Astrocyte (in vitro differentiated cells and primary cell): Measurements from ENCODE around the gene GLRX. TPM values are rescaled to one million over a fixed set of nuclear protein-coding genes. Genes with fewer than 3 reads are reported as not detected.
"Not testable (repeated sequence)": the region's sequence is repeated elsewhere in the genome, so short reads cannot be mapped to it uniquely, and the experiment has no call there.

Experiments
- DNase-seq: peaks from one replicate; pipeline ENCODE4 v3.0.0-alpha.2; 2010; ENCODE audit warnings: low read depth
- FAIRE-seq: peaks from 2 replicates; lab custom pipeline; 2011; peaks lifted over from hg19 to GRCh38; lab: Jason Lieb, UNC
- H2AFZ ChIP-seq: 2 replicates; pipeline ENCODE4 v1.6.0; 2012; ENCODE audit warnings: low read depth, low read length, inconsistent platforms
- H3K27ac ChIP-seq: 2 replicates; pipeline ENCODE4 v1.5.1; 2011; ENCODE audit warnings: low read depth, low read length, inconsistent platforms
- H3K27me3 ChIP-seq: 2 replicates; pipeline ENCODE4 v1.6.0; 2011; ENCODE audit warnings: low read length, inconsistent platforms; ENCODE audit not compliant: insufficient read depth
- H3K36me3 ChIP-seq: 2 replicates; pipeline ENCODE4 v1.5.1; 2011; ENCODE audit warnings: low read length, inconsistent platforms; ENCODE audit not compliant: insufficient read depth
- H3K4me1 ChIP-seq: 2 replicates; pipeline ENCODE4 v1.5.1; 2011; ENCODE audit warnings: low read length, inconsistent platforms; ENCODE audit not compliant: insufficient read depth
- H3K4me2 ChIP-seq: 2 replicates; pipeline ENCODE4 v1.6.0; 2012; ENCODE audit warnings: low read length, inconsistent platforms
- H3K4me3 ChIP-seq: 2 replicates; pipeline ENCODE4 v1.5.1; 2011; ENCODE audit warnings: low read depth, mild to moderate bottlenecking, low read length, inconsistent platforms; ENCODE audit not compliant: insufficient read depth
- H3K79me2 ChIP-seq: 2 replicates; pipeline ENCODE4 v1.6.0; 2012; ENCODE audit warnings: mild to moderate bottlenecking, low read length, inconsistent platforms; ENCODE audit not compliant: insufficient read depth
- H3K9ac ChIP-seq: 2 replicates; pipeline ENCODE4 v1.6.0; 2012; ENCODE audit warnings: mild to moderate bottlenecking, low read length, inconsistent platforms
- H3K9me3 ChIP-seq: 2 replicates; pipeline ENCODE4 v1.5.1; 2012; ENCODE audit warnings: low read depth, mild to moderate bottlenecking, low read length, inconsistent platforms; ENCODE audit not compliant: insufficient read depth
- H4K20me1 ChIP-seq: 2 replicates; pipeline ENCODE4 v1.6.0; 2012; ENCODE audit warnings: low read length, inconsistent platforms; ENCODE audit not compliant: insufficient read depth
- H3K27ac Mint-ChIP-seq: one replicate; pipeline ENCODE4 v1.8.0; 2021; ENCODE audit warnings: mild to moderate bottlenecking, mixed read lengths; ENCODE audit not compliant: unreplicated experiment
- H3K27me3 Mint-ChIP-seq: one replicate; pipeline ENCODE4 v1.8.0; 2021; ENCODE audit warnings: low read depth, mixed read lengths; ENCODE audit not compliant: unreplicated experiment
- H3K36me3 Mint-ChIP-seq: one replicate; pipeline ENCODE4 v1.8.0; 2021; ENCODE audit warnings: low read depth, mixed read lengths; ENCODE audit not compliant: unreplicated experiment
- H3K4me1 Mint-ChIP-seq: one replicate; pipeline ENCODE4 v1.8.0; 2021; ENCODE audit warnings: low read depth, mixed read lengths; ENCODE audit not compliant: unreplicated experiment
- H3K4me3 Mint-ChIP-seq: one replicate; pipeline ENCODE4 v1.8.0; 2021; ENCODE audit warnings: mild to moderate bottlenecking, moderate library complexity, mixed read lengths; ENCODE audit not compliant: unreplicated experiment
- H3K9me3 Mint-ChIP-seq: one replicate; pipeline ENCODE4 v1.8.0; 2021; ENCODE audit warnings: mild to moderate bottlenecking, mixed read lengths; ENCODE audit not compliant: unreplicated experiment
- EZH2 ChIP-seq: IDR thresholded peaks from 2 replicates; pipeline ENCODE4 v1.6.1; 2012; ENCODE audit warnings: mild to moderate bottlenecking, low read length, inconsistent platforms; ENCODE audit not compliant: insufficient read depth
- total RNA-seq: library from RNA; stranded (reverse); gene quantifications from 2 replicates; pipeline ENCODE4 v1.2.1, GENCODE V29; 2021
- TF ChIP-seq, protein P1 (sequence below): IDR thresholded peaks from 2 replicates; pipeline ENCODE4 v1.5.1; 2011; ENCODE audit warnings: low read depth, mild to moderate bottlenecking, inconsistent platforms, low read length, moderate library complexity; ENCODE audit not compliant: insufficient read depth

GLRX gene
- total RNA-seq, 1 donor from 2014 or later = 38.4 TPM

DNA sequence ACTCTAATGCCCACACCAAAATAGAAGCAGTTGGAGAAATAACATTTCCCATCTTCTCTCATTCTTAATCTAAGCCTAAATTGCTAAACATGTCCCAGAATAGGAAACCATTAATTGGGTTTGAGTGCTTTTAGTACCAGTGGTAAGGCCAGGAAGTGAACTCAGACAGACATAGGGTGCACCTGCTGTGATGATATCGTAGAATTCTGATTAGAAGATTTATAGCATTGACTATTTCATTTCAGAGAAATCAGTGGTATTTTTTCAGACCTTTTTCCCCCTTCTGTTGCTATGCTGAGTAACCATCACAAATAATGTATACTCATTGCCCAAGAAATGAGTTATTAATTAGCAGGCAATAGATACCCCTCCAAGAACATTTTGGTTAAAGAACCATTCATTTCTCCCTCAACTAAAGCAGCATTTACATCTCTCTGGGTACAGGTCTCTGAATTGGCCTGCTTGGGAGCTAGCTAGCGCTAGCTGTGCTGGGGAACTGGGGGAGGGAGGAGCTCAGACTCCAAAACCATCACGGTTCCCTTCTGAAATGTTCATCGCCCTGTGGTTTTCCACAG, 7.3 kb downstream of the GLRX start:
- H3K9me3 Mint-ChIP-seq = no peaks in the 10 kb centered on the region
- H4K20me1 ChIP-seq = peaks cover 22% of the 10 kb centered on the region

DNA sequence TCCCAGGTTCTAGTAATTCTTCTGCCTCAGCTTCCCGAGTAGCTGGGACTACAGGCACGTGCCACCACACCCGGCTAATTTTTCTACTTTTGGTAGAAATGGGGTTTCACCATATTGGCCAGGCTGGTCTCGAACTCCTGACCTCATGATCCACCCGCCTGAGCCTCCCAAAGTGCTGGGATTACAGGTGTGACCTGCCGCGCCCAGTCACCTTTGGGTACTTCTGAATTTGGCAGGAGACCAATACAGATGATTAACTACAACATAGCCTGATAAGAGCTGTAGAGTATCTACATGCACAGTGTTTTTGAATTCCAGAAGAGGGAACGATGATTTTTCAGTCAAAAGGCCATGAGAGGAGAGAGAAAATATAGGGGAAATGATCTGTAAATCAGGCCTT, 9.5 kb downstream of the GLRX start:
- not testable (repeated sequence) for H3K9ac ChIP-seq

More for the DNA sequence above, 7.3 kb downstream of the GLRX start:
- Mint-ChIP-seq H3K4me1 (peaks cover 44% of the 10 kb centered on the region), H3K27ac (no peak overlapping the region), H3K36me3 (peaks cover 25% of the 10 kb centered on the region), H3K4me3 (no peak overlapping the region), H3K27me3 (no peaks in the 10 kb centered on the region)
- no peak overlapping the region for H3K27ac ChIP-seq
- H3K4me2 ChIP-seq = no peak overlapping the region
- FAIRE-seq (no peak), DNase-seq (no peak)
- peaks cover 4% of the 10 kb centered on the region for H3K36me3 ChIP-seq
- H3K79me2 ChIP-seq = peaks cover 16% of the 10 kb centered on the region
- H3K9ac ChIP-seq = no peak overlapping the region
- H3K9me3 ChIP-seq = no peaks in the 10 kb centered on the region
- TF ChIP-seq, protein P1, sequence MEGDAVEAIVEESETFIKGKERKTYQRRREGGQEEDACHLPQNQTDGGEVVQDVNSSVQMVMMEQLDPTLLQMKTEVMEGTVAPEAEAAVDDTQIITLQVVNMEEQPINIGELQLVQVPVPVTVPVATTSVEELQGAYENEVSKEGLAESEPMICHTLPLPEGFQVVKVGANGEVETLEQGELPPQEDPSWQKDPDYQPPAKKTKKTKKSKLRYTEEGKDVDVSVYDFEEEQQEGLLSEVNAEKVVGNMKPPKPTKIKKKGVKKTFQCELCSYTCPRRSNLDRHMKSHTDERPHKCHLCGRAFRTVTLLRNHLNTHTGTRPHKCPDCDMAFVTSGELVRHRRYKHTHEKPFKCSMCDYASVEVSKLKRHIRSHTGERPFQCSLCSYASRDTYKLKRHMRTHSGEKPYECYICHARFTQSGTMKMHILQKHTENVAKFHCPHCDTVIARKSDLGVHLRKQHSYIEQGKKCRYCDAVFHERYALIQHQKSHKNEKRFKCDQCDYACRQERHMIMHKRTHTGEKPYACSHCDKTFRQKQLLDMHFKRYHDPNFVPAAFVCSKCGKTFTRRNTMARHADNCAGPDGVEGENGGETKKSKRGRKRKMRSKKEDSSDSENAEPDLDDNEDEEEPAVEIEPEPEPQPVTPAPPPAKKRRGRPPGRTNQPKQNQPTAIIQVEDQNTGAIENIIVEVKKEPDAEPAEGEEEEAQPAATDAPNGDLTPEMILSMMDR = no peak
- no peak for TF ChIP-seq EZH2
- no peak overlapping the region for H3K4me3 ChIP-seq
- H3K27me3 ChIP-seq = no peaks in the 10 kb centered on the region
- H3K4me1 ChIP-seq = peaks cover 32% of the 10 kb centered on the region
- no peak overlapping the region for H2AFZ ChIP-seq

DNA sequence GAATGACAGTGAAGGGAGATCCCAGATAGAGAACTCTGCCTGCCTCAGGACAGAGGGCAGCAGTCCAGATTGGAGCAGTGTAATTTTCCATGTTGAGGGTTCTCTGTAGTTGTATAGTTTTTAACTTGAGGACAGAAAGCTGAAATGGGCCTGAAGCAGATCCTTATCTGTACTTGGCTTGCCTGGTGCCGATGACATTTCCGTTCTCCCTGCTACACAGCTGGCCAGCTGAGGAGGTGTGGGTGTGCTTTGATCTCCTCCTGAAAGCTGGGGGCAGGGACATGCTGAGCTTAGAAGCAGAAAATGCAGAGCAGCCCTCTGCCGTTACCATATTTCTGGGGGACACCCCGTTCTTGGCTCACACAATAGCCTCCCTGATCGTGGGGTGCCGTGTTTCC, 10.5 kb downstream of the GLRX start:
- no peak overlapping the region for H2AFZ ChIP-seq
- no peaks in the 10 kb centered on the region for H3K27me3 ChIP-seq
- no peak overlapping the region for H3K27ac ChIP-seq
- no peak overlapping the region for H3K9ac ChIP-seq
- Mint-ChIP-seq H3K36me3 (peaks cover 24% of the 10 kb centered on the region), H3K9me3 (no peaks in the 10 kb centered on the region), H3K4me1 (peaks cover 42% of the 10 kb centered on the region), H3K27ac (peak overlapping the region; percentile 60), H3K4me3 (peak overlapping the region; percentile 55), H3K27me3 (no peaks in the 10 kb centered on the region)
- no peaks in the 10 kb centered on the region for H3K9me3 ChIP-seq
- TF ChIP-seq, protein P1 = no peak
- no peak for TF ChIP-seq EZH2
- H4K20me1 ChIP-seq = peaks cover 8% of the 10 kb centered on the region
- H3K79me2 ChIP-seq = no peaks in the 10 kb centered on the region
- FAIRE-seq (no peak), DNase-seq (no peak)
- no peak overlapping the region for H3K4me3 ChIP-seq
- peaks cover 4% of the 10 kb centered on the region for H3K36me3 ChIP-seq
- H3K4me2 ChIP-seq = no peak overlapping the region
- peaks cover 22% of the 10 kb centered on the region for H3K4me1 ChIP-seq

More for the DNA sequence above, 9.5 kb downstream of the GLRX start:
- Histone ChIP-seq H3K4me1 (peaks cover 31% of the 10 kb centered on the region), H4K20me1 (peaks cover 11% of the 10 kb centered on the region)
- peaks cover 51% of the 10 kb centered on the region for H3K4me1 Mint-ChIP-seq
- not testable (repeated sequence) for H3K27me3 Mint-ChIP-seq, H3K4me3 Mint-ChIP-seq, H3K27me3 ChIP-seq, H3K36me3 ChIP-seq, H3K9me3 Mint-ChIP-seq, DNase-seq, H3K4me2 ChIP-seq, H3K4me3 ChIP-seq, H2AFZ ChIP-seq, H3K27ac Mint-ChIP-seq, H3K9me3 ChIP-seq, FAIRE-seq, H3K79me2 ChIP-seq, H3K27ac ChIP-seq
- peaks cover 24% of the 10 kb centered on the region for H3K36me3 Mint-ChIP-seq

DNA sequence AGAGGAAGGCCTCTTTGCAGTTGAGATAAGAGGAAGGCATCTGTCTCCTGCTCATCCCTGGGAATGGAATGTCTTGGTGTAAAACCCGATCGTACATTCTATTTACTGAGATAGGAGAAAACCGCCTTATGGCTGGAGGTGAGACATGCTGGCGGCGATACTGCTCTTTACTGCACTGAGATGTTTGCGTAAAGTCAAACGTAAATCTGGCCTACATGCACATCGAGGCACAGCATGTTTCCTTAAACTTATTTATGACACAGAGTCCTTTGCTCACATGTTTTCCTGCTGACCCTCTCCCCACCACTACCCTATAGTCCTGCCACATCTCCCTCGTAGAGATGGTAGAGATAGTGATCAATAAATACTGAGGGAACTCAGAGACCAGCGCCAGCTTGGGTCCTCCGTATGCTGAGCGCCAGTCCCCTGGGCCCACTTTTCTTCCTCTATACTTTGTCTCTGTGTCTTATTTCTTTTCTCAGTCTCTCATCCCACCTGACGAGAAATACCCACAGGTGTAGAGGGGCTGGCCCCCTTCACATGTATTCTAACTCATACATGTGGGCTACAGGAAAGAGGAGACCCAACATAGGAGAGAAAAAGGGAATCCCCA, 11.0 kb downstream of the GLRX start:
- FAIRE-seq, H3K27ac ChIP-seq, H3K9me3 ChIP-seq, DNase-seq, H3K4me3 ChIP-seq, H2AFZ ChIP-seq, H3K4me2 ChIP-seq, H3K79me2 ChIP-seq, H3K9ac ChIP-seq, H3K27me3 ChIP-seq, H3K9me3 Mint-ChIP-seq, H3K36me3 ChIP-seq, H3K27me3 Mint-ChIP-seq, H4K20me1 ChIP-seq: not testable (repeated sequence)
- H3K4me1 ChIP-seq = peaks cover 19% of the 10 kb centered on the region
- H3K4me3 Mint-ChIP-seq = peak overlapping the region; percentile 55
- H3K4me1 Mint-ChIP-seq = peaks cover 38% of the 10 kb centered on the region
- H3K27ac Mint-ChIP-seq = peak overlapping the region; percentile 60
- H3K36me3 Mint-ChIP-seq = peaks cover 24% of the 10 kb centered on the region
